NCI-H1105 treated with DMSO at 0.1 percent for 48 hours (cell line): ENCODE data around the gene RGS9BP.
"Not testable (repeated sequence)": the region's sequence is repeated elsewhere in the genome, so short reads cannot be mapped to it uniquely, and the experiment has no call there.

Experiments used
- DNase-seq: peaks from one replicate; lab custom pipeline; 2025; lab: John Stamatoyannopoulos, UW

The RGS9BP gene

DNA sequence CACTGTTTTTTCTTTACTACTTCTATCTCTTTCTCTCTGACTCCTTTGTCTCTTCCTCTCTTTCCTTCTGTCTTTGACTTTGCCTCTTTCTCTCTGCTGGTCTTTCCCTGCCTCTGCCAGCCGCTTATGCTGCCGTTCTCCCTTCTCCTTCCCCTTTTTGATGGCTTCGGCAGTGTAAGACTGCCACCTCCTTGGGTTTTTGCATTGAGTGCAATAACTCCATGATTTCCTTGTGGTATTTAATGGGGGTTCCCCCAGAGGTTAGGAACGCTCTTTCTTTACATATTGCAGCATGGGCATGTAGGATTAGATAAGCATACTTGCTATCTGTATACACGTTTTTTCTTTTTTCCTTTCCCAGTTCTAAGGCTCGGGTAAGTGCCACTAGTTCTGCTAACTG, 19.9 kb downstream of the RGS9BP start:
- not testable (repeated sequence) for DNase-seq

DNA sequence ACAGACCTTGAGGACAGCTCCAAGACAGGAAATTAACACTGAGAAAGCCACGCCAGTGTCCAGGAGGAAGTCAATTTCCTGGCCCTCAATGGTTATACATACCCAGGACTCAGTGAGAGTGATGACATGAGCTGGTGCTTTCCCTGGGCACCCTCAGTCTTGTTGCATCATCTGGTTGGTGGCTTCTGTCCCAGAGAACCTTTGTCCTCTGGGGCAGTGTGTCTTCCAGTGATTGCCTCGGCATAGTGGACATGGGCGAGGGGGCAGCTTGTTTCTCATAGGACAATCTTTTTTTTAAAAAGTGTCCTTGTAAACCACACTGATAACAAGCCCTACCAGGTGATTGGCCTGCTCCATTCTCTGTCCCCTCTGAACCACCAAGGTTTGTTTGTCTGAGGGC, 21.1 kb downstream of the RGS9BP start:
- DNase-seq: not testable (repeated sequence)

GRCh38 chr19:32700129-32700528, 24.5 kb downstream of the RGS9BP start:
- DNase-seq: not testable (repeated sequence)

DNA sequence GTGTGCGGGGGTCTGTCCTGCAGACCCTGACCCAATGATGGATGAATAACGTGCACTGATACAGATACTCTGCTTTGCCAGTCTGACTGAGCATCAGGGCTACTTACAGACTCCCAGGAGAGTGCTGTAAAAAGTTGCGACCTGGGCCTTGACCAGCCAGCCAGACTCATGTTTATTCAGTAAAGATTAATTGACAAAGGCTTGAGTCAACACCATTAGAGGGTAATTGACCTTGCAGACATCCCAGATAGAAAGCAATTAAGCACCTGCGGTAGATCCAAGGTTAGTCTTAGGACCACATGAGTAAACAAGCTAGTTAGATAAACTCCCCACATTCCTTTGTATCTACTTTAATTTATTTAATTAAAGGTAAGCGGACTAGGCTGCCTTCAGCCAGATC, 26.4 kb downstream of the RGS9BP start:
- peak; percentile 50 for DNase-seq

GRCh38 chr19:32704006-32704405, 28.4 kb downstream of the RGS9BP start:
- not testable (repeated sequence) for DNase-seq

DNA sequence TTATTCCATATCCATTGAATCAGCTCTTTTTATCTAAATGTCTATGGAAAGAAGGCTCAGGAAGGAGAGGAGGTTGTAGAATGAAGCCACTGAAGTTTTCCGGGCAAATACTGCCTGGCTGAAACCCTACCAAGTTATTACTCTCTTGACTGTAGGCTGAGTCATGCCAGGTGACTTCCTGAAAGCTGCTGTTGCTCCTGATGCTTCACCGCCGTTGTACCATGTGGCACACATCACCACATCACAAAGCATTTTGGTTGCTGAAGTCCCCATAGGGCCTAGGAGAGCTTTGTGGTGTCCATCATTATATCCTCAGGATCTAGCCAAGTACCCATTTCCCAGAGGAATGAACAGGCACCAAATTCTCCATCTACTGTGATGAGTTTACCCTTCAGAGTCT, 32.8 kb downstream of the RGS9BP start:
- DNase-seq: no peak

DNA sequence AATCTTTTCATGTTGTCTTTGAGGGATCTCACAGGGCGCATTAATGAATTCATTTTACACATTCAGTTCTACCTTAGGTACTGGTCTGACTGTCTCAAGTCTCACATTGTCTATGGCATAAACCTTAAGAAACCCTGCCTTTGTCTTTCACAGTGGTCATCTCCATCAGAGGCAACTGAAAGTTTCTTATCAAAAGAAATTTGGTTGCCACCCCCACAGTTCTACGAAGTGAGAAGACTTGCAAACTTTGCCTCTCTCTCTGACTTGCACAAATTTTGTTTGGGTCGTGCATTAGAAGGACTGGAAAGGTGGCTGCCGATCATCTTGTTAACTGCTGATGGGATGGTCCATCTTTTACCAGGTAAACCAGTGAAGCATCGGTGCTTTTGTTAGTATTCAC, 33.4 kb downstream of the RGS9BP start:
- no peak for DNase-seq

DNA sequence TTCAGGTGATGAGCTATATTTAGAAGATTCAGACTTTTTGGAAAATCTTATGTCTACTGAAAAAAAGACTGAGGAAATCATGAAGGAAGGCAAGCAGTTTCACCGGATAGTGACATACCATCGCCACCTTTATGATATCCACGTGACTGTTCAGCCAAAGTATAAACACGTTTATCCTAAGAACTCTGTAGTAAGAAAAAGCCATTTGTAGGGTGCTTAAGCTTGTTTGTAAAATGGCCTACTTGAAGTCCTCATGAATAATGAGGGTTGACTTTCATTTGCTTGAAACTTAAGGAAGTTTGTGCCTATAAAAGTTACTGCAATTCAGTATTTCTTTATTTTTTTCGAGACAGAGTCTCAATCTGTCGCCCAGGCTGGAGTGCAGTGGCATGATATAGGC, 36.1 kb downstream of the RGS9BP start:
- DNase-seq: no peak

GRCh38 chr19:32716203-32716602, 40.6 kb downstream of the RGS9BP start:
- DNase-seq: not testable (repeated sequence)

DNA sequence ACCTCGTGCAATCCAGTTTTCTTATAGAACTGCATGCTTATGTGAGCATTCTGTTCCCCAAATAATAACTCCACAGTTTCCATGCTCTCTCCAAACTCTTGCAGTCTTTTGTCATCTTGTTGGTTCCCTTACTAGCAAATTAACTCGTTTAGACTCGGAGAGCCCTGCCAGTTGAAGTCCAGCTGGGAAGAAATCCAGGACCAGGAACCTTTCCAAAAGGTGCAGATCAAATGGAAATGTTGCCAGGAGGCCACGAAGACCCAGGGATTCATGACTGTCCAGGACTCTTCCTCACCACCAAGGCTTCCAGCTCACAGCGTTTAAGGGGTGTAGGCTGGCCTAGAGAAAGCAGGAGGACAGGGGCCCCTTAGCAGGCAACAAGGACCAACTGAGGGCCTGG, 41.8 kb downstream of the RGS9BP start:
- no peak for DNase-seq

DNA sequence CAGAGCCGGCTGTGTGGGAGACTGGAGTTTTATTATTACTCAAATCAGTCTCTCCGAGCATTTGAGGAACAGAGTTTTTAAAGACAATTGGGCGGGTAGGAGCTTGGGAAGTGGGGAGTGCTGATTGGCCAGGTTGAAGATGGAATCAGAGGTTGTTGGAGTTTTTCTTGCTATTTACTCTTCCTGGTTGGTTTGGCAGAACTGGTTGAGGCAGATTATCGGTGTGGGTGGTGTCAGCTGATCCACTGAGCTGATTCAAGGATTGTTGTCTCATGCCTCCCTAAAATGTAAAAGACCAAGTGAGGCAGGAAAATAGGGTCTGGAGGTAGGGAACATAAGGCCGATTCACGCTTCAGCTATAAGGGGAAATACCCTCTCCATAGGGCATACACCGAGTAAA, 42.6 kb downstream of the RGS9BP start:
- no peak for DNase-seq

GRCh38 chr19:32719611-32720059, 44.0 kb downstream of the RGS9BP start, which contains the start of gene TDRD12:
TDRD12 (plus strand) TSS chr19:32719767; CDS start chr19:32720073, 306 bp downstream.
- DNase-seq: no peak

DNA sequence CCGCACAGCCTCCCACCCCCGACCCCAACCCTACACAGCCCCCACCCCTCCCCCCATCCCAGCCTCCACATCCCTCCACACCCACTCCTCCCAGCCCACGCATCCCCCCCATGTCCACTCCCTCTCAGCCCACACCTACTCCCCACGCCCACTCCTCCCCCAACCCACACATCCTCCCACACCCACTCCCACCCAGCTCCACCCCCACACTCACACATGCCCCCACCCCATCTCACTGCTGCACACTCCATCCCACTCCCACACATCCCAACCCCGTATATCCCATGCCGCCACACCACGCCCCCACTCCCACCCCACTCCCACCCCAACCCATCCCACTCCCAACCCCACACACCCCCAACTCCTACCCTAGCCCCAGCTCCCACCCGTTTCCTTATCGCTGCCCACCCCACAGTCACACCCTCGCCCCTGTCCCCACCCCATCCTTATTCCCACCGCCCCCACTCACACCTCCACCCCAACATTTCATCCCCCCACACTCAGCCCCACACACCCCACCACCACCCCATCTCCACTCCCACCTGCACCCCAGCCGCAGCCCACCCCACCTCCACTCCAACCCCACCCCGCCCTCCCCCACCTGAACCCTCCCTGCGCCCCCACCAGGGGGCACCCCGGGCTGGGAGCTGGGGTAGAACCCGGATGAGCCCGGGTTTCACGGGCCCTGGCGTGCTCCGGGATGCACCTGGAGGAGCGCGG, 44.7 kb downstream of the RGS9BP start:
- no peak for DNase-seq

- DNase-seq: no peak
Observed at GRCh38 chr19:32720936-32721250, 45.2 kb downstream of the RGS9BP start.
